Measurements from ENCODE around the gene ZNF263.

The ZNF263 gene

GRCh38 chr16:3328104-3328503 is 44.8 kb downstream of the ZNF263 start:
- FAIRE-seq, result no peak

DNA sequence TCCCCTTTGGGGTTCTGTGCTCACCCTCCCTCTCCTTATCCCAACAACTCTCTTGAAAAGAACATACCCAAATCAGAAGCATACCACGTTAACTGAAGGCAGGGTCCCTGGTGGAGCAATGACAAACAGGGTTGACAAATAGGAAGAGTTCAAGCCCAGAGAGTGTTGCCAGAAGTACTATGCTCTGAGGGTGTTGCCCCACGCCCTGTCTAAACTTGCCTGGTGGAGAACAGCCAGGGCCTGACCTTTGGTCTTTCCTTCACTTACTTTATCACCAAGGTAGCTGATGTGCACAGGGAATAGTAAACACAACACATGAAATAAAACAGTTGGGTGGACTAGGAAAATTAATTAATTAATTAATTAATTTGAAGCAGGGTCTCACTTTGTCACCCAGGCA is 45.4 kb downstream of the ZNF263 start:
- FAIRE-seq, result no peak

All from endometrium (tissue), 2 donors.